HL-60/S4 treated with phorbol 12-myristate 13-acetate at 8.2 ng/mL for 4 days and 3 days (cell line): ENCODE measurements around the gene LPGAT1.

Experiments used
- in situ Hi-C: fragments of 300-500 bp; cut with MboI; formaldehyde crosslinking; loops from 2 replicates; pipeline ENCODE4 v1.15.0; 2022; ENCODE audit warnings: low sequenced_read_pairs

Gene LPGAT1

DNA sequence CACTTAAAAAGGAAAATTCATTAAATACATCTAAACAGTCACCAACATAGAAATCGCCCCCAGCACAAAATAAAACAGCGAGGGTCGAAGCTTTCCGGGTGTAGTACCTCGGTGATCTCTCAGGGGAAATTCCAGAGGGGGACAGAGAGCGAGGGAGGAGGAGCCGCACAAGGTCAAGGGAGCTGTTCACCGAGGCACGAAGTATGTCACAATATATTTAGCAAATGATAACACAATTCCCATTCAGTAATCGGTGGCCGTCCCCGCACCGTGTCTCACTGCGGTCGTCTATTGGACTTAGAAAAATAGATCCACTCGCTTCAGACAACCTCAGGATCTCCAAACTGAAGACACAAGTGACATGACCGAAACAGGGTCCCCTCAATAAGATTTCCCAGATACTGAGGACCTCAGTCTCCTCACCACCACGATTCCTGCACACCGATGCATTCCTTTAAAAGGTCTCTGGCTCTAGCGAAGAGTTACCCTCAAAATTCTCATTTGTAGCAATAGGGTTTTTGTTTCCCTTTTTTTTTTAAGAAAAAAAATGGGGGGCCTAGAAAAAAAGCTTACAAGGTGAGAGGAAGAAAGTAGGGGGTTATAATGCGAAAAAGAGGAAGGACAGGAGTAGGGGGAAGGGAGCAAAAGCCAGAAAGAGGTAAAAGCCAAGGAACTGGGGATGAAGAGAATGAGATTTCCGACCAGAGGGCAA is 1.1 kb downstream of the LPGAT1 start:
- in situ Hi-C loops = no loop called here

DNA sequence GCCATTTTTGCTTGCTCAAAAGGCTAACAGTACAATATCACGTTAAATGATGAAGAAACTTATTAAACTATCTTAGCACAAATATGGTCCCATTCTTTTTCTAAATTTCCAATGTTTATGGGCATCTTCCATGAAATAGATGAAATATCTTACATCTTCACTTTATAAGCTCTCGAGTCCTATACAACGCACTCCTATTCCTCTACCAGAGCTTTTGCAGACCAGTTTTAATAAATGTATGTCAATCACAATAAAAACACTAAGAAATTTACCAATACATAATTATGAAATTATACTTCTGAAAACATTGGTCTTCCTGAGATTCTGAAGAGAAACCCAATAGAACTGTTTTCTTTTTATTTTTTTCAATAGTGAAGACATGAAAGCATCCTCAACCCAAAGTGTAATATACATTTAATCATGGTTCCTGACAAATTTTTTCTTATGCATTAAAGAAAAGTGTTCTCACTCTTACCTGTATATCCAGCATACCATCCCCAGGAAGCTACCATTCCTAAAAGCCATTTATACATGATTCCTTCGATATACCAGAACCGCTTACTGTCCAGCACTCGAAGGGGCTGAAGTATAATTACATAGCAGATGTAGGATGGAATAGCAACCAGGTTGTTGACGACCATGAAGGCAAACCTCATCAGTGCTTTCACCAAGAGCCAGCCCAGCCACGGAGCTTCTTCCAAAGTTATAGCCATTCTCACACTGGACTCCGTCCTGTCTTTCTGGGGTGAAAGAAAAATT is 1.8 kb downstream of the LPGAT1 start:
- in situ Hi-C loops = no loop called here

GRCh38 chr1:211827051-211827450 is 3.5 kb downstream of the LPGAT1 start:
- in situ Hi-C loops = no loop called here

DNA sequence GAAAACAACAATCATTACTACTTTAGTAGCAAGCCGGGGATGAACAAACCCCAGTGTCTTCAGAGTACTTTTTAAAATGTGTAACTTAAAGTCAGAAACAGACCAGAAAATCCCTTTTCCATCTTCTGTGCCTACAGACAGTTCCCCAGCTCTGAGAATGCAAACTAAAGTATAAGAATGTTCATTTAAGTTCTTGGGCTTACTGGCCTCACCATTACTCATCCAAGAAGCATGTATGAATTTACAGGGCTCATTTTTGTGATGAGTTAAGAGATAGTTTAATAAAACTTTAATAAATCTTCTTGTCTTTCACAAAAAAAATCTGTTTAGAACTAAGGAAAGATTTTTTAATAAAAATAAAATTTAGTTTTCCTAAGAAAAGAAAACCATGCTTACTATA is 4.6 kb downstream of the LPGAT1 start:
- in situ Hi-C loops = no loop called here

GRCh38 chr1:211822677-211823407 is 7.7 kb downstream of the LPGAT1 start:
- in situ Hi-C loops = no loop called here

GRCh38 chr1:211816586-211816985 is 14.0 kb downstream of the LPGAT1 start:
- in situ Hi-C loops = no loop called here

DNA sequence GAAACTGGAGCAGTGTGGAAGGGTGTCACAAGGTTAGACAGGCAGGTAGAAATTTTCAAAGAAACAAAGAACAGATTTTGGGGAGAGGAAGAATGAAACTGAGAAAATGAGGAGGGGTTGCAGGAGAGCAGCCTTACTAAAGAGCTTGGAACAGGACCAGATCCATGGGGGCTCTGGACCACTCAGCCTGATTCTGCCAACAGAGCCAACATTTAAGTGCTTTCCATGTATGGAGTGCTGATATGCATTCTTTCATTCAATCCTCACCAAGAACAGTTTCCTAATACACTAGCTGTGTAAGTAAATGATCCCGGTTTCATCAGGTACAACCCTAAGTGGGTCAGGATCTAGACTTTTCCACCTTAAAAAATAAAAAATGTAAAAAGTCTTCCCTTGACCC is 16.2 kb downstream of the LPGAT1 start:
- in situ Hi-C loops = no loop called here

DNA sequence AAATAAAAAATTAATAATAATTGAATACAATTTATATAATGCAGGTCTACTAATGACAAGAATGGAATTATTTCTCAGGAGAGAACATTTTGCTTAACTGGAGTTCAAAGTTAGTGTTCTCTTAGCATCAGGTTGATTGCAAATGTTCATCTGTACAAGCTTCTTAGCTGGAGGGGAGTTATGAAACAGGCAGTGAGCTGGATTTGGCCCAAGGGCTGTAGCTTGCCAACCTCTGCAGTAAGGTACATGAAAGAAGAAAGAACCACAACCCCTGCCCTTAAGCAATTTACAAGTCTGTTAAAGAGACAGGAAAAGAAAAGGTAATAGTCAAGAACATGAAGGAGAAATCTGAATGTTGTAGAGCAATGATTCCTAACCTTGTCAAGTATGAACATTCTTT is 17.0 kb downstream of the LPGAT1 start:
- in situ Hi-C loops = no loop called here

GRCh38 chr1:211812584-211812983 is 18.0 kb downstream of the LPGAT1 start:
- in situ Hi-C loops = no loop called here

DNA sequence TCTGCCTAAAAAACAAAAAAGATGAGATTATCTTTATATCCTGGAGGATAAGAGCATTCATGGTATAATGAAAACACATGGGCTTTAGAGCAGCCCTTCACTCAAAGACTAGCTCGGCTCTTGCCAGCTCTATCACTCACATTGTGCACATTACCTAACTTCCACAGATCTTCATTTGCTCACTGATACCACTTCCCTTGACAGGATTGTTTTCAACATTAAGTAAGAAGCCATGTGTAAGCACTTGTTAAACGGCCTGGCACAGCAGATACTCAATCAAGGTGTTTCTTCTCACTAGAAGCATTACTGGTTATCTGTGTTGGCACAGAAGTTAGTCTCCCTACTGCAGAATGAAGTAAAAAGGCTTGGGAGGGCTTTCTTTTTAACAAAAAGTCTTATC is 18.7 kb downstream of the LPGAT1 start:
- in situ Hi-C loops = no loop called here

GRCh38 chr1:211811126-211811525 is 19.4 kb downstream of the LPGAT1 start:
- in situ Hi-C loops = no loop called here

DNA sequence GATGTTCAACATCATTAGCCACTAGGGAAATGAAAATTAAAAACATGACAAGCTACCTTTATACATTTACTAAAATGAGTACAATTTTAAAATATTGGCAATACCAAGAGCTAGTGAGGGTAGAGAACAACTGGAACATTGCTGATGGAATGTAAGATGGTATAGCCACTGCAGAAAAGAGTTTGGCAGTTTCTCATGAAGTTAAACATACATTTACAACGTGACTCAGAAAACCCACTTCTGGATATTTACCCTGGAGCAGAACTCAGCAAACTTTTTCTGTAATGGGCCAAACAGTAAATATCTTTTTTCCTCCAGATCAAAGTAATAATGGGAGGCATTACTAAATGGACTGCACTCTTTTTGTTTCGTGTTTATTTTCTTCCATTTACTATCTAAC is 22.1 kb downstream of the LPGAT1 start:
- in situ Hi-C loops = no loop called here

GRCh38 chr1:211804915-211805314 is 25.6 kb downstream of the LPGAT1 start:
- in situ Hi-C loops = no loop called here

DNA sequence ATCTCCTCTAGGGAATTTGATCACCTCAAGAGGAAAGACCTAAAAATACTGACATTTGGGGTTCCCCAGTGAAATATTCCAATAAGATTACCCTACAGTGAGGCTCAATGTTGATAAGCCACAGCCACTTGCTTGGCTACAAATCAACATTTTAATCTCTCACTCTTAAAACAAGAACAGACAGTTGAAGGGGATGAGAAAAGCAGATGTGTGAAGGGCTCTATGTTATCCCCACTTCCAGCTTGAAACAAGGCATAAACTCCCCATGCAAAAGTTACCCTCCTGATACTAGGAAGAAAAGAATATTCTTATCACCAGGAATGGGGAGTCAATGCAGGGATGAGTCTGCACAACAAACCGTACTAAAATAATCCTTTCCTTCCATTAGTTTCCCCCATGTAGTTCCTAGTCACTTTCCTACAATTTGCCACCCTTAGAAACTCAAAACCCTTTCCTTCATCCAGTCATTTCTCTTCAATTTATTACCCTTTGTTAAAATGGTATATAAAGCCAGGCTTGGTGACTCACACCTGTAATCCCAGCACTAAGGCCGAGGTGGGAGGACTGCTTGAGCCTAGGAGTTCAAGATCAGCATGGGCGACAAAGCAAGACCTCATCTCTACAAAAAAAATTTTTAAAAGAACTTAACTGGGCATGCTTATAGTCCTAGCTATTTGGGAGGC is 29.5 kb downstream of the LPGAT1 start:
- in situ Hi-C loops = no loop called here

DNA sequence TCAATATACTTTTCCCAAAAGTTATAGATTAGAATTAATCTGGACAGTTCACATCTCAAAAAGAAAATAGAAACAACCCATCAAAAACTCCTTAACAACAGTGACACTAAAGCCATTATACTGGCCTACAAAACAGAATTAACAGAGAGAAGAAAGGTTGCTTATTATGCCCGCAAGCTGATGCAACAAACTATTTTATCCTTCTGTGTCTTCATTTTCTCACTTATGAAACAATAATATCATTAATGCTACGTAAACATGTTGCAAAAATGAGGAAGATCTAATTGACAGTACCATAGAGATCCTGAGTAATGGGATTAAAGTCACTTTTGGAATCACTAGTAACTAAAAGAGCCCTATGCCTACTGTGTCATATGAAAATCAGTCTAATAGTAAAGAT is 32.6 kb downstream of the LPGAT1 start:
- in situ Hi-C loops = no loop called here

- in situ Hi-C loops = no loop called here
These were observed 38.6 kb downstream of the LPGAT1 start for GRCh38 chr1:211791979-211792378.

DNA sequence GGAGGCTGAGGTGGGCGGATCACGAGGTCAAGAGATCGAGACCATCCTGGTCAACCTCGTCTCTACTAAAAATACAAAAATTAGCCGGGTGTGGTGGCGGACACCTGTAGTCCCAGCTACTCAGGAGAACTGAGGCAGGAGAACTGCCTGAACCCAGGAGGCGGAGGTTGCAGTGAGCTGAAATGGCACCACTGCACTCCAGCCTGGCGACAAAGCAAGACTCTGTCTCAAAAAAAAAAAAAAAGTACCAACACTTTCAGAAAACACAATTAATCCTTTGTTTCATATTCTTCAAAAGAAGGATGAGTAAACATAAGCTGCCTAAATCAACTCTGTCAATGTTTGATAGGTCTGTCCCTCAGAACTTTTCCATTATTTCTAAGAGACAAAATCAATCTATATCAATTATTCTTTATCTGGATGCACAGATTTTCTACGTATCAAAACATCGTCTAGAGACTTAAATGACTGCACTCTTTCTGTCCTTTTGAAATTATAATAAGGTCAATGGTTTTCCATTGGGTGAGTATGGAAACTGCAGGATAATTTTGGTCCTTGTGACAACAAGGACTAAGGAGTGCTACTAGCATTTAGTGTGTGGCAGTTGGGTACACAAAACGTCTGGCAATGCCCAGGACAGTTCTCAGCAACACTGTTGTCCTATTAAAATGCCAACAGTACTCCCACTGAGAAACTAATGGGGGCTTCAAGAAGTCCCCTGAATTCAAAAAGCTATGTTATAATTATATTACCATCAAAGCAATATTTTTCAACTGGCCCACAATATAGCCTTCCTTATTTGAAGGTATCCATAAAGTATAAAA is 40.7 kb downstream of the LPGAT1 start:
- in situ Hi-C loops = no loop called here

GRCh38 chr1:211788626-211789025 is 41.9 kb downstream of the LPGAT1 start:
- in situ Hi-C loops = no loop called here

DNA sequence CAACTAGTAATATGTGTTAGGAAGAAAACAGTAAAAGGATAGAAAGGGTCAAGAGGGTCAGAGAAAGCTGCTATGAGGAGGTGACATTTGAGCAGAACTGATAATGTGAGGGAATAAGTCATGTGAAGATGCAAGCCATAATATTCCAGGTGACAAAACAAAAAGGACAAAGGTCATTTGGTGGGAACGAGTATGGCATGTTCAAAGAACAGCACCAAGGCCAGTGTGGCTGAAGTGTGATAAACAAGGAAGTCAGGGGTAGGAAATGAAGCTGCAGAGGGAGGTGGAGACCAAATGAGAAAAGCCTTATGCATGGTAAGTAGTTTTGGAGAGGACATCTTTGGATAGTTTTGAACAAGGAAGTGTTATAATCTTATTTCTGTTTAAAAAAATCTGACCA is 46.7 kb downstream of the LPGAT1 start:
- in situ Hi-C loops = no loop called here

DNA sequence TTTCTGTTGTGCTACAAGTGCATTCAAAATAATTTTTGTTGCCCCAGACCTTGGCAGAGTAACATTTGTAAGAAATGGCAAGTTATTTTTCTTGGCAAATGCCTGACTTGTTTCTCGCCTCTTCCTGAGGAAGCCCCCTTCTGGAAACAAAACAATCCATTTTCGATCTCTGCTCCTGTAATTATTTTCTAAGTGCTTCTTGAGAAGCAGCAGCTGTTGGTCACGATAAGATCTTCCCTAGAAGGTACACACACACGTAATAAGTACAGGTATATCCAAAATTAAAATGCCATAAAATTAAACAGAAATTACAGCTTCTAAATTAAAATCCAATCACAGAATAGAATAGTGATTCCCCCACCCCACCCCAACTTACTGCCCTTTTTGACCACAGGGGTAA is 47.3 kb downstream of the LPGAT1 start:
- in situ Hi-C loops = no loop called here
